Testis (tissue), 3 donors: ENCODE data around the gene RNF125. TPM values are rescaled to one million over a fixed set of nuclear protein-coding genes. Genes with fewer than 3 reads are reported as not detected.

ENCODE experiments used
- DNase-seq: peaks from one replicate; pipeline ENCODE4 v3.0.0-alpha.2; 2019
- H3K27ac ChIP-seq, 2 donors: fragments of 200-600 bp; sonication (generic); one replicate each; pipeline ENCODE4 v1.5.1; 2019
- H3K27me3 ChIP-seq: fragments of 200-600 bp; sonication (generic); one replicate; pipeline ENCODE4 v1.5.1; 2019
- H3K36me3 ChIP-seq: fragments of 200-600 bp; sonication (generic); one replicate; pipeline ENCODE4 v1.5.1; 2017; ENCODE audit warnings: low read depth; ENCODE audit errors: missing control alignments
- H3K4me1 ChIP-seq: fragments of 200-600 bp; sonication (generic); one replicate; pipeline ENCODE4 v1.5.1; 2019
- H3K4me3 ChIP-seq, 2 donors: fragments of 200-600 bp; sonication (generic); one replicate each; pipeline ENCODE4 v1.5.1; 2017 to 2019
- H3K9me3 ChIP-seq: fragments of 200-600 bp; sonication (generic); one replicate; pipeline ENCODE4 v1.5.1; 2017
- POLR2A ChIP-seq: fragments of 450-650 bp; IDR thresholded peaks from one replicate; pipeline ENCODE4 v1.6.1; 2017; ENCODE audit warnings: antibody characterized with exemption, mild to moderate bottlenecking, moderate library complexity
- WGBS, 2 donors: methylation state at CpG; one replicate each; pipeline ENCODE4 v1.1.5; 2018; 5-methylcytosine and 5-hydroxymethylcytosine counted together
- intact Hi-C: fragments of 100-400 bp; cut with DNase I; formaldehyde crosslinking; loops from one replicate; pipeline ENCODE4 v1.15.1; 2023; ENCODE audit warnings: low total_unique reads
- polyA plus RNA-seq: library from polyadenylated mRNA; stranded (reverse); fragments of 350-450 nt; fragmentation: Illumina TruSeq; extraction: RNeasy Lipid Tissue Mini Kit (QIAGEN cat#74804); gene quantifications from one replicate; pipeline ENCODE4 v1.2.3, GENCODE V29; 2014; ENCODE audit warnings: low read depth, low replicate concordance; ENCODE audit not compliant: insufficient read depth
- total RNA-seq, 2 donors: library from RNA; depleted of rRNA; stranded (reverse); fragments of >200 nt; gene quantifications; one replicate each; pipeline ENCODE4 v1.2.3, GENCODE V29; 2016
- TF ChIP-seq, protein P1 (sequence below), 3 experiments: fragments of 450-650 bp in 2 of 3; fragments of 200-600 bp in 1 of 3; sonication (generic) in 1 of 3; IDR thresholded peaks; one replicate each; pipeline ENCODE4 v1.5.1; 2016 to 2019; ENCODE audit warnings: antibody characterized with exemption in 3 of 3, mild to moderate bottlenecking in 2 of 3, moderate library complexity in 1 of 3

The RNF125 gene
- total and polyA plus RNA-seq, 3 donors from 2014 or later = 1.9 to 9.1 (median 2.0) TPM

DNA sequence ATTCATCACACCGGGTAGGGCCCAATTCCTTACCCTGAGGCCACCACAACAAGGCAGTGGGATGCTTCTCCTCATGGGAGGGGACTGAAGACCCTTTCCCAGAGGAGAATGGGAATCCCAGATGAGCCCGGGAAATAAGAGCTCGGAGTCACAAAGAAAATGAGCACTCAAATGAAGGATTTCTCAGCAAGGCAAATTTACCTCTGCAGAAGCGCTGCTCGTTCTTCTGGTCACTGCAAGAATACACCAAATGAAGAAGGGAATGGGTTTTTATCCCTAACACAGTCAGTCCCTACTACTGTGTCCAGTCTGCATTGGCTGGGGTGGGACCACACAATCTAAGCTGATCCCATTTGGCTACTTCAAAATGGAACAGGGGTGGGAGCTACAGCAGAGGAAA lies 40.0 kb upstream of the RNF125 start:
- TF ChIP-seq POLR2A = no peak
- TF ChIP-seq, protein P1, sequence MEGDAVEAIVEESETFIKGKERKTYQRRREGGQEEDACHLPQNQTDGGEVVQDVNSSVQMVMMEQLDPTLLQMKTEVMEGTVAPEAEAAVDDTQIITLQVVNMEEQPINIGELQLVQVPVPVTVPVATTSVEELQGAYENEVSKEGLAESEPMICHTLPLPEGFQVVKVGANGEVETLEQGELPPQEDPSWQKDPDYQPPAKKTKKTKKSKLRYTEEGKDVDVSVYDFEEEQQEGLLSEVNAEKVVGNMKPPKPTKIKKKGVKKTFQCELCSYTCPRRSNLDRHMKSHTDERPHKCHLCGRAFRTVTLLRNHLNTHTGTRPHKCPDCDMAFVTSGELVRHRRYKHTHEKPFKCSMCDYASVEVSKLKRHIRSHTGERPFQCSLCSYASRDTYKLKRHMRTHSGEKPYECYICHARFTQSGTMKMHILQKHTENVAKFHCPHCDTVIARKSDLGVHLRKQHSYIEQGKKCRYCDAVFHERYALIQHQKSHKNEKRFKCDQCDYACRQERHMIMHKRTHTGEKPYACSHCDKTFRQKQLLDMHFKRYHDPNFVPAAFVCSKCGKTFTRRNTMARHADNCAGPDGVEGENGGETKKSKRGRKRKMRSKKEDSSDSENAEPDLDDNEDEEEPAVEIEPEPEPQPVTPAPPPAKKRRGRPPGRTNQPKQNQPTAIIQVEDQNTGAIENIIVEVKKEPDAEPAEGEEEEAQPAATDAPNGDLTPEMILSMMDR (IDR thresholded peaks at IDR 0.05) = no peak
- H3K27ac ChIP-seq = no peak overlapping the region
- no peaks in the 10 kb centered on the region for H3K9me3 ChIP-seq
- H3K36me3 ChIP-seq = no peaks in the 10 kb centered on the region
- no peak for DNase-seq
- WGBS, 2 donors = 87 to 95% methylated on average over 5 of the region's 5 CpGs
- intact Hi-C loops = no loop called here
- no peaks in the 10 kb centered on the region for H3K4me1 ChIP-seq
- no peaks in the 10 kb centered on the region for H3K27me3 ChIP-seq
- H3K4me3 ChIP-seq = no peak overlapping the region

GRCh38 chr18:31979714-31980113 lies 38.9 kb upstream of the RNF125 start:
- WGBS, 2 donors = 93% methylated on average over 2 of the region's 2 CpGs

DNA sequence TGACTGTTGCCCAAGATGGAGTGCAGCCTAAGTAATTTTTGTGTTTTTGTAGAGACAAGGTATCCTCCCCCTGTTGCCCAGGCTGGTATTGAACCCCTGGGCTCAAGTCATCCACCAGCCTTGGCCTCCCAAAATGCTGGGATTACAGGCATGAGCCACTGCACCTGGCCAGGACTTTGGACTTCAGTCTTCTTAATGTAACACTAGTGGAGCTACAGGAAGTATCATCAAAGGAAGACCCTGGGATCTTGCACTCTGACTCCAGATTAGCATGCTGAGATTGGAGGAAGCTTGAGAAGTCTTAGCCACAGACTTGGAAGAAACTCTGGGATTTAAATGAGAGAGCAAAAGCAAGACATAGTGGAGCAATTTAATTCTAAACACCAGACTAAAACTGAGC lies 37.8 kb upstream of the RNF125 start:
- DNase-seq = no peak
- no peaks in the 10 kb centered on the region for H3K36me3 ChIP-seq
- H3K27me3 ChIP-seq = no peaks in the 10 kb centered on the region
- TF ChIP-seq, protein P1 (IDR thresholded peaks at IDR 0.05) = no peak
- no peak for TF ChIP-seq POLR2A
- no peaks in the 10 kb centered on the region for H3K4me1 ChIP-seq
- intact Hi-C loops = no loop called here
- no peaks in the 10 kb centered on the region for H3K9me3 ChIP-seq
- no peak overlapping the region for H3K27ac ChIP-seq
- H3K4me3 ChIP-seq = no peak overlapping the region

More at GRCh38 chr18:31979714-31980113, 38.9 kb upstream of the RNF125 start:
- intact Hi-C loops = no loop called here
- H3K27me3 ChIP-seq = no peaks in the 10 kb centered on the region
- no peaks in the 10 kb centered on the region for H3K4me1 ChIP-seq
- DNase-seq = no peak
- TF ChIP-seq, protein P1 (IDR thresholded peaks at IDR 0.05) = no peak
- TF ChIP-seq POLR2A = no peak
- H3K36me3 ChIP-seq = no peaks in the 10 kb centered on the region
- no peak overlapping the region for H3K27ac ChIP-seq
- no peak overlapping the region for H3K4me3 ChIP-seq
- H3K9me3 ChIP-seq = no peaks in the 10 kb centered on the region

DNA sequence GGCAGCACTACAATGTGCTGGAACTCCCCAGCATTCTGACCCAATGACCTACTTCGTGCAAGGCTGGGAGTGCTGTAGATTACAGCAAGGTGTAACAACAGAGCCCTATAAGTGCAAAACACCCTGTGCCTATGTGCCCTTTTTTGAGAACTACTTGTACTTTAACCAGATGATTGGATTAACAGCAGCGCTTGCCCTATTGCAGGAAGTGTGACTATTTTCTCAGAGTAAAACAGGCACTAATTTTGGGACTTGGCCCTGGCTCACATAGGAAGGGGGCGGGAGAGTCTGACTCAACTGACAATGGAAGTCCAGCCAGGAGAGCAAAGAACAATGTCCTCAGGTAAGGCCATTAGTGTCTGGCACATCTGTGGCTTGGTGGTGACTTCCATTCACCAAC lies 35.6 kb upstream of the RNF125 start:
- TF ChIP-seq, protein P1 (IDR thresholded peaks at IDR 0.05) = no peak
- no peak for TF ChIP-seq POLR2A
- no peak for DNase-seq
- Histone ChIP-seq H3K9me3 (no peaks in the 10 kb centered on the region), H3K4me1 (no peaks in the 10 kb centered on the region), H3K36me3 (no peaks in the 10 kb centered on the region), H3K27me3 (no peaks in the 10 kb centered on the region), H3K27ac (no peak overlapping the region), H3K4me3 (no peak overlapping the region)
- intact Hi-C loops = no loop called here
- WGBS, 2 donors = 61 to 66% methylated on average over 3 of the region's 3 CpGs

DNA sequence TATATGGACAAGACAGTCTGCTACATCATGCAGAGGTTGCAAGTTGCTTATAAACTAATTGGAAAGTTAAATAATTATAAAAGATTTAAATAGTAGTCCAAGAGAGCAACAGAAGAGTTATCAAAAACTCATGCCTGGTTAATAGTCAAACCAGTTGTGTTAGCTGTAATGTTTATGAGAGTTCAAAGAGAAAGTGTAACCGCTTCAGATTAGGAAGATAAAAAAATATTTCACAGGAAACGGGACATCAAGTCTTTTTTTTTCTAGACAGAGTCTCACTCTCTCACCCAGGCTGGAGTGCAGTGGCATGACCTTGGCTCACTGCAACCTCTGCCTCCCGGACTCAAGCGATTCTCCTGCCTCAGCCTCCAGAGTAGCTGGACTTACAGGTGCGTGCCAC lies 34.6 kb upstream of the RNF125 start:
- Histone ChIP-seq H3K36me3 (no peaks in the 10 kb centered on the region), H3K27ac (no peak overlapping the region), H3K27me3 (no peaks in the 10 kb centered on the region), H3K4me1 (no peaks in the 10 kb centered on the region), H3K4me3 (no peak overlapping the region), H3K9me3 (no peaks in the 10 kb centered on the region)
- intact Hi-C loops = no loop called here
- no peak for TF ChIP-seq POLR2A
- TF ChIP-seq, protein P1 (IDR thresholded peaks at IDR 0.05) = no peak
- DNase-seq = no peak
- WGBS, 2 donors = 70 to 73% methylated on average over 5 of the region's 5 CpGs
